PFSK-1 (cell line): ENCODE data around the gene PSMA8.

Experiments used
- FOXP2 ChIP-seq: optimal IDR thresholded peaks from 2 replicates; pipeline ENCODE3; 2011; ENCODE audit warnings: borderline replicate concordance, control low read depth, inconsistent platforms; ENCODE audit not compliant: insufficient read depth; ENCODE audit errors: extremely low read length, extremely low read depth
- POLR2AphosphoS5 ChIP-seq: IDR thresholded peaks from 2 replicates; pipeline ENCODE4 v1.6.1; 2012; ENCODE audit warnings: low read depth, mild to moderate bottlenecking, control low read depth, low read length, moderate library complexity
- SIN3A ChIP-seq: IDR thresholded peaks from 2 replicates; pipeline ENCODE4 v1.6.1; 2012; ENCODE audit warnings: mild to moderate bottlenecking, low read length, moderate library complexity, borderline replicate concordance; ENCODE audit not compliant: insufficient read depth
- TAF1 ChIP-seq: IDR thresholded peaks from 2 replicates; pipeline ENCODE4 v1.6.1; 2012; ENCODE audit warnings: low read length, control low read depth, borderline replicate concordance; ENCODE audit not compliant: insufficient read depth
- TF ChIP-seq, protein P1 (sequence below), 2 experiments: IDR thresholded peaks; 2 replicates each; pipeline versions ENCODE4 v1.6.1 to v1.8.0; 2011 to 2012; ENCODE audit warnings: low read depth in 2 of 2, low read length in 2 of 2, control low read depth in 1 of 2, inconsistent platforms in 1 of 2, mild to moderate bottlenecking in 1 of 2, moderate library complexity in 1 of 2; ENCODE audit not compliant: insufficient read depth in 1 of 2

PSMA8 gene

DNA sequence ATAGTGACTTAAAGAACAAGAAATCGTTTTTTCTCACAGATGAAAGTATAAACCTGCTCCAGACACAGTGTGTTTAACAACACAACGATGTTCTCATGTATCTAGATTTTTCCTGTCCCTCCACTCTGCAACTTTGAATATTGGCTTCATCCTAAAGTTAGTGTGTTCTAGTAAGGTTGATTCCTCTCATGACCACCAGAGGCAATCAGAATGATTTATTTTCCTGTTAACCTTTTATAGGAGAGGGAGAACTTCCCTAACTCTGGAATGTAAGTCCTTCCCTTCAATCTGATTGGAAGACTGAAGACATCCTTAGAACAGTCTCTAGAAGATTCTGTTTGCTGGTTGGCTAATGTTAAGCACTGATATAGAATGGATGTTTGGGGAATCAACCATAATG is 51.6 kb downstream of the PSMA8 start:
- TF ChIP-seq POLR2AphosphoS5 = no peak
- TF ChIP-seq SIN3A = no peak
- TF ChIP-seq, protein P1, sequence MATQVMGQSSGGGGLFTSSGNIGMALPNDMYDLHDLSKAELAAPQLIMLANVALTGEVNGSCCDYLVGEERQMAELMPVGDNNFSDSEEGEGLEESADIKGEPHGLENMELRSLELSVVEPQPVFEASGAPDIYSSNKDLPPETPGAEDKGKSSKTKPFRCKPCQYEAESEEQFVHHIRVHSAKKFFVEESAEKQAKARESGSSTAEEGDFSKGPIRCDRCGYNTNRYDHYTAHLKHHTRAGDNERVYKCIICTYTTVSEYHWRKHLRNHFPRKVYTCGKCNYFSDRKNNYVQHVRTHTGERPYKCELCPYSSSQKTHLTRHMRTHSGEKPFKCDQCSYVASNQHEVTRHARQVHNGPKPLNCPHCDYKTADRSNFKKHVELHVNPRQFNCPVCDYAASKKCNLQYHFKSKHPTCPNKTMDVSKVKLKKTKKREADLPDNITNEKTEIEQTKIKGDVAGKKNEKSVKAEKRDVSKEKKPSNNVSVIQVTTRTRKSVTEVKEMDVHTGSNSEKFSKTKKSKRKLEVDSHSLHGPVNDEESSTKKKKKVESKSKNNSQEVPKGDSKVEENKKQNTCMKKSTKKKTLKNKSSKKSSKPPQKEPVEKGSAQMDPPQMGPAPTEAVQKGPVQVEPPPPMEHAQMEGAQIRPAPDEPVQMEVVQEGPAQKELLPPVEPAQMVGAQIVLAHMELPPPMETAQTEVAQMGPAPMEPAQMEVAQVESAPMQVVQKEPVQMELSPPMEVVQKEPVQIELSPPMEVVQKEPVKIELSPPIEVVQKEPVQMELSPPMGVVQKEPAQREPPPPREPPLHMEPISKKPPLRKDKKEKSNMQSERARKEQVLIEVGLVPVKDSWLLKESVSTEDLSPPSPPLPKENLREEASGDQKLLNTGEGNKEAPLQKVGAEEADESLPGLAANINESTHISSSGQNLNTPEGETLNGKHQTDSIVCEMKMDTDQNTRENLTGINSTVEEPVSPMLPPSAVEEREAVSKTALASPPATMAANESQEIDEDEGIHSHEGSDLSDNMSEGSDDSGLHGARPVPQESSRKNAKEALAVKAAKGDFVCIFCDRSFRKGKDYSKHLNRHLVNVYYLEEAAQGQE (IDR thresholded peaks at IDR 0.05; ENCODE audit: insufficient read depth in 1 of 2, low read depth in 2 of 2, low read length in 2 of 2) = no peak
- TF ChIP-seq FOXP2 = no peak
- TF ChIP-seq TAF1 = no peak

DNA sequence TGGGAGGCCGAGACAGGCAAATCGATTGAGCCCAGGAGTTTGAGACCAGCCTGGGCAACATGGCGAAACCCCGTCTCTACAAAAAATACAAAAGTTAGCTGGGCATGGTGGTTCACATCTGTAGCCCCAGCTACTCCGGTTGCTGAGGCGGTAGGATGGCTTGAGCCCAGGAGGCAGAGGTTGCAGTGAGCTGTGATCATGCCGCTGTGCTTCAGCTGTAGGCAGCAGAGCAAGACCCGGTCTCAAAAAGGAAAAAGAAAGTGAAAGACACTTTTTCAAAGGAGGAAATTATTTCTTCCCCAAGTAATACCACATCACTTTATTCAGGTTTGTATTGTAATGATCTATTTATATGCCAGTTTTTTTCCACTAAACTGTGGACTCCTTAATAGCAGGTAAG is 56.8 kb downstream of the PSMA8 start:
- TF ChIP-seq TAF1 (no peak), FOXP2 (no peak), POLR2AphosphoS5 (no peak), SIN3A (no peak)
- TF ChIP-seq, protein P1 (IDR thresholded peaks at IDR 0.05; ENCODE audit: insufficient read depth in 1 of 2, low read depth in 2 of 2, low read length in 2 of 2) = no peak

DNA sequence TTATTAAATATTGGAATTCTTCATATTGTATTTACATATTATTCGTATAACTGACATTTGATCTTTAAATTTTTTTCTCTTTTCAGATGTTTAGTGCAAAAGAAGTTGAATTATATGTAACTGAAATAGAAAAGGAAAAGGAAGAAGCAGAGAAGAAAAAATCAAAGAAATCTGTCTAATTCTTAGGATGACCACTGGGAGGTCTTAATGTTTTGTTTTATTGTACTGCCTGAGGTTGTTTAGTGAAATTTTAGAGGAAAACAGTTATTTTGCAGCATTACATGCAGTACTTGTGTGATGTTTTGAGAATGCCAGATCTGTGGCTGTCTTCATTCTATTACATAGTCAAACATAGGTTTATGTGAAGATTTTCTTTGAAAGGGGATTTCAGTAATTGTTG is 58.6 kb downstream of the PSMA8 start:
- TF ChIP-seq, protein P1 (IDR thresholded peaks at IDR 0.05; ENCODE audit: insufficient read depth in 1 of 2, low read depth in 2 of 2, low read length in 2 of 2) = no peak
- TF ChIP-seq FOXP2 = no peak
- TF ChIP-seq POLR2AphosphoS5 = no peak
- no peak for TF ChIP-seq TAF1
- TF ChIP-seq SIN3A = no peak

DNA sequence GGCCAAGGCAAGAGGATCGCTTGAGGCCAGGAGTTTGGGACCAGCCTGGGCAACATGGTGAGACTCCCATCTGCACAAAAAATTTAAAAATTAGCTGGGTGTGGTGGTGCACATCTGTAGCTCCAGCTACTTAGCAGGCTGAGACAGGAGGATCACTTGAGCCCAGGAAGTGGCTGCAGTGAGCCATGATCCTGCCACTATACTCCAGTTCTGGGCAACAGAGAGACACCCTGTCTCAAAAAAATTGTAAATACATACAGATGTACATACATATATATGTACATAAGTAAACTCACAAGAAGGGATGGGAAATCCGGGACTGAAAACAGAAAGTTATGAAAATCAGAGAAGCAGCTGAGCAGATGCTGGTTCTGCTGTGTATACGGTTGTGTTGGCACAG is 62.9 kb downstream of the PSMA8 start:
- TF ChIP-seq TAF1 = no peak
- TF ChIP-seq FOXP2 = no peak
- TF ChIP-seq SIN3A = no peak
- no peak for TF ChIP-seq POLR2AphosphoS5
- TF ChIP-seq, protein P1 (IDR thresholded peaks at IDR 0.05; ENCODE audit: insufficient read depth in 1 of 2, low read depth in 2 of 2, low read length in 2 of 2) = no peak

DNA sequence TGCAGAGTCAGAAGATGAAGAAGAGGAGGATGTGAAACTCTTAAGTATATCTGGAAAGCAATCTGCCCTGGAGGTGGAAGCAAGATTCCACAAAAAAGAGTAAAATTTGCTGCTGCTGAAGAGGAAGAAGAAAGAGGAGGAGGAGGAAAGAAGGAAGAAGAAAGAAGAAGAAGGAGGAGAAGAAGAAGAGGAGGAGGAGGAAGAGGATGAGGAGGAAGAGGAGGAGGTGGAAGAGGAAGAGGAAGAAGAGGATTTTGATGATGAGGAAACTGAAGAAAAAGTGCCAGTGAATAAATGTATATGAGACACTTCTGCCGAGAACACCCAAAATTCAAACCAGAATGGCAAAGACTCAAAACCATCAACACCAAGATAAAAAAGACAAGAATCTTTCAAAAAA is 71.6 kb downstream of the PSMA8 start:
- TF ChIP-seq SIN3A = no peak
